HEK293T (cell line): ENCODE measurements around the gene PPP1CA.

Experiments used
- ARNT ChIP-seq: fragments of 450-650 bp; IDR thresholded peaks from 2 replicates; pipeline ENCODE4 v1.6.1; 2017; ENCODE audit warnings: mild to moderate bottlenecking
- BHLHE40 ChIP-seq: fragments of 450-650 bp; IDR thresholded peaks from 2 replicates; pipeline ENCODE4 v1.6.1; 2016; ENCODE audit warnings: mild to moderate bottlenecking, moderate library complexity, borderline replicate concordance
- FOXA1 ChIP-seq: fragments of 450-650 bp; IDR thresholded peaks from 2 replicates; pipeline ENCODE4 v1.6.1; 2016; ENCODE audit warnings: mild to moderate bottlenecking
- FOXK2 ChIP-seq: fragments of 450-650 bp; IDR thresholded peaks from 2 replicates; pipeline ENCODE4 v1.6.1; 2016; ENCODE audit warnings: mild to moderate bottlenecking
- FOXM1 ChIP-seq: fragments of 450-650 bp; IDR thresholded peaks from 2 replicates; pipeline ENCODE4 v1.6.1; 2017; ENCODE audit warnings: mild to moderate bottlenecking, borderline replicate concordance
- HDGF ChIP-seq: fragments of 450-650 bp; IDR thresholded peaks from 2 replicates; pipeline ENCODE4 v1.6.1; 2017; ENCODE audit warnings: antibody characterized with exemption, borderline replicate concordance
- L3MBTL2 ChIP-seq: fragments of 450-650 bp; conservative IDR thresholded peaks from 2 replicates; pipeline ENCODE4 v1.6.1; 2016; ENCODE audit warnings: mild to moderate bottlenecking
- NFRKB ChIP-seq: fragments of 450-650 bp; IDR thresholded peaks from 2 replicates; pipeline ENCODE4 v1.6.1; 2016; ENCODE audit warnings: mild to moderate bottlenecking, moderate library complexity
- PKNOX1 ChIP-seq: fragments of 450-650 bp; IDR thresholded peaks from 2 replicates; pipeline ENCODE4 v1.6.1; 2016
- SP1 ChIP-seq: fragments of 450-650 bp; IDR thresholded peaks from 2 replicates; pipeline ENCODE4 v1.6.1; 2017
- SUZ12 ChIP-seq: fragments of 450-650 bp; IDR thresholded peaks from 2 replicates; pipeline ENCODE4 v1.6.1; 2016; ENCODE audit warnings: mild to moderate bottlenecking
- TARDBP ChIP-seq: fragments of 450-650 bp; IDR thresholded peaks from 2 replicates; pipeline ENCODE4 v1.6.1; 2016
- ZNF384 ChIP-seq: fragments of 450-650 bp; IDR thresholded peaks from 2 replicates; pipeline ENCODE4 v1.6.1; 2016

DNA sequence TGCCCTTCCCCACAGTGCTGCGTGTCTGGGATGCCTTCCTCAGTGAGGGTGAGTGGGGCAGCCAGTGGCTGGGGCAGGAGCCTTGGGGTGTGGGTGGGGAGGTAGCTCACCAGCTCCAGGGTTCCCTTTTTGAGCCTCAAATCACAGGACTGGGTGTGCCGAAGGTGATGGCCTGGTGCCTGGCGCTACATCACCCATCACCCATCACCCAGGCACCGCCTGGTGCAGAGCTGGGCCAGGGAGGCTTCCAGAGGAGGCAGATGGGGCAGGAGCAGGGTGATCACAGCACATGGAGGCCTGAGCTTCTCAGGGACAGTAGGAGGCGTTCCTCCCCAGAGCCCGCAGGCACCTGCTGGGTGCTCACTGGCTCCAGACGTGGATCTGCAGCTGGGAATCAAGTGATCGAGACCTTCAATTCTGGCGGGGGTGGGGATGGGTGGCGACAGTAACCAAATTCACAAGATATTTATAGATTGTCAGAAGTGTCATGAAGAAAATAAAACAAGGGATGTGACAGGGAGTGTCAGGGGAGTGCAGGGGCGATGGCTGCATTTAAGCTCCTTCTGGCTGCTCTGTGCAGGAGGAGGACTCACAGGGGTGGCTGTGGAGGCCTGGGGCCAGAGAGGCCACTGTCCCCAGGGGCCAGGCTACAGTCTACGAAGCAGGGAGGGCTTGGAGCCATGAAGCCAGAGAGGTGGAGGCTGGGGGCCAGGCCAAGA is 5.5 kb upstream of the PPP1CA start:
- no peak for TF ChIP-seq SP1
- TF ChIP-seq FOXA1: no peak
- TF ChIP-seq BHLHE40: no peak
- no peak for TF ChIP-seq TARDBP
- TF ChIP-seq ARNT: no peak
- no peak for TF ChIP-seq PKNOX1
- TF ChIP-seq SUZ12: no peak
- no peak for TF ChIP-seq HDGF
- TF ChIP-seq NFRKB: no peak
- TF ChIP-seq L3MBTL2: no peak
- TF ChIP-seq FOXM1: no peak
- no peak for TF ChIP-seq FOXK2
- TF ChIP-seq ZNF384: no peak
